ENCODE measurements around the gene COL4A1.

The COL4A1 gene

DNA sequence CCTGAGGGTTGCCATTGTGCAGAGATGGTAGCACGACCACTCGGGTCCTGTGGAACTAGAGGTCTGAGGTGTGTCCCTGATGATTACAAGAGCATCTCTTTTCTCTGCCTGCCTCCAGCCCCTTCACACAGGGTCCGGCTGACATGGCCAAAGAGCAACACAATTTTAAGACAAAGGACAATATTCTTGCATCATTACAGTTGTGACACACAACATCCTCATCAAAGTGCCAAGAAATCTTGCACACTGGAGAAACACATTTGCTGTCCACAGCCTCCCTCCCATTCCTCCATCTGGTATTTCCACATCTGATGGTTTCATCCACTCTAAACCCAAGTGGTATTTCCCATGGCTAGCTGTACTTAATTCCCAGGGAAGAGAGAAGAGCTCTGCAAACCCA is 12.8 kb downstream of the COL4A1 start:
- Histone ChIP-seq H3K4me1 (ENCODE audit: control insufficient read depth, insufficient read depth, low read length, poor library complexity, severe bottlenecking) (no peaks in the 10 kb centered on the region), H3K36me3 (ENCODE audit: control insufficient read depth, insufficient read depth, low read length) (no peaks in the 10 kb centered on the region), H3K27ac (ENCODE audit: insufficient read depth, low read length, poor library complexity, severe bottlenecking) (no peak overlapping the region), H3K27me3 (replicated peaks; ENCODE audit: control insufficient read depth, insufficient read depth, low read length, poor library complexity, severe bottlenecking) (no peaks in the 10 kb centered on the region), H3K9me3 (ENCODE audit: control insufficient read depth, low read length) (no peaks in the 10 kb centered on the region), H3K4me3 (ENCODE audit: insufficient read depth, low read depth, low read length, poor library complexity, severe bottlenecking) (no peak overlapping the region)
- DNase-seq: no peak

DNA sequence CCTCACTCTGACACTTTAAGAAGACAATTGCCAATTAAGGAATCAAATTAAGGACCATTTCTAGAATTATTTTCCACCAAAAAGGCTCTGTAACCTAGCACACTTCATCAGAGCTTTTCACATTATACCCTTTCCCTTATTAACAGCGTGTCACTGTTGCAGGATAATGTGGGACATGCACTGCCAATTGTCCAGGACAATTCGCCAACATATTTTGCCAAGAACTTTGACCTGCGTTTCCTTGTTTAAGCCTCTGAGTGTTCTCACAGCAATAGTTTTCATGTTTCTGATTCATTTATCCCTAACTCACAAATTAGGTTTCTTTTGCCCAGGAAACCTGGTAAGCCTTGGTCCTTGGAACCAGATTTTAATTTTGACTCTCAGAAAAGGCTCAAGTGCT is 13.3 kb downstream of the COL4A1 start:
- Histone ChIP-seq H3K27me3 (replicated peaks; ENCODE audit: control insufficient read depth, insufficient read depth, low read length, poor library complexity, severe bottlenecking) (no peaks in the 10 kb centered on the region), H3K4me1 (ENCODE audit: control insufficient read depth, insufficient read depth, low read length, poor library complexity, severe bottlenecking) (no peaks in the 10 kb centered on the region), H3K27ac (ENCODE audit: insufficient read depth, low read length, poor library complexity, severe bottlenecking) (no peak overlapping the region), H3K9me3 (ENCODE audit: control insufficient read depth, low read length) (no peaks in the 10 kb centered on the region), H3K36me3 (ENCODE audit: control insufficient read depth, insufficient read depth, low read length) (no peaks in the 10 kb centered on the region), H3K4me3 (ENCODE audit: insufficient read depth, low read depth, low read length, poor library complexity, severe bottlenecking) (no peak overlapping the region)
- no peak for DNase-seq

DNA sequence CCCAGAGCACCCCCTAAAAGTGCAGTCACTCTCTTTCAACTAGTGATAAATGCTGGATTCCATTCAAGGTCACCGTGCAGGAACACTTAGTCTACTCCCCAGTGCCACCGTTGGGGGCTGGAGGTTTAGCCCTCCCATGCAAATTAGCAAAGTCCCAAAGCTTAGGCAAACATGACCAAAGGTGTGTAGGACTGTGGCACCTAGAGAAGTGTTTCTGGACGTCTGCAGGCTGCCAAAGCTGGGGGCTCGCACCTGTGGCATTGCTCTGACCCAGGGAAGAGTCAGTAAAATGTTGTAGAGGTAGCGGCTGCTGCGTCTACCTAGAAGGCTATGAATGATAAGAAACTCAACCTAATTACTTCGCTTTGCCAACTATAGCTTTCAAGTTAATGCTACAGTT is 13.9 kb downstream of the COL4A1 start:
- DNase-seq: no peak
- no peaks in the 10 kb centered on the region for H3K36me3 ChIP-seq (ENCODE audit: control insufficient read depth, insufficient read depth, low read length)
- H3K4me3 ChIP-seq (ENCODE audit: insufficient read depth, low read depth, low read length, poor library complexity, severe bottlenecking): no peak overlapping the region
- no peaks in the 10 kb centered on the region for H3K9me3 ChIP-seq (ENCODE audit: control insufficient read depth, low read length)
- H3K27ac ChIP-seq (ENCODE audit: insufficient read depth, low read length, poor library complexity, severe bottlenecking): no peak overlapping the region
- no peaks in the 10 kb centered on the region for H3K27me3 ChIP-seq (replicated peaks; ENCODE audit: control insufficient read depth, insufficient read depth, low read length, poor library complexity, severe bottlenecking)
- H3K4me1 ChIP-seq (ENCODE audit: control insufficient read depth, insufficient read depth, low read length, poor library complexity, severe bottlenecking): no peaks in the 10 kb centered on the region

DNA sequence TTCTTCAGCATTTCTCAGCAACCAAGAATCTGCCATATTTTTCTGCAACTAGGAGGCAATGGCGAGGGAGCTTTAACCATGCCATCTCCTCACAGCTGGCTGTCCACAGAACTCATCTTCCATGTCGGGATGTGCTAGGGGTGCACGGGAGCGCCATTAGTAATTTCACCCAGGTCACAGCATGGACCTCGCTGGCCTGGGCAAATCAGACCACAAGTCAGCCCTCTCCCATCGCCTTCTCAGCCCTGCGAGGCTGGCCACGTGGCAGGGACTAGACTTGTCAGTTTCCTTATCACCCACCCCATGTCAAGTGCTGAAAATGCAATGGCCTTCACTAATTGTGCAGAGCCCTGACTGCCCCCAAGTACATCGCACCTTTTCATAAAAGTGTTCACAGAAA is 15.7 kb downstream of the COL4A1 start:
- no peaks in the 10 kb centered on the region for H3K36me3 ChIP-seq (ENCODE audit: control insufficient read depth, insufficient read depth, low read length)
- H3K27ac ChIP-seq (ENCODE audit: insufficient read depth, low read length, poor library complexity, severe bottlenecking): no peak overlapping the region
- H3K4me1 ChIP-seq (ENCODE audit: control insufficient read depth, insufficient read depth, low read length, poor library complexity, severe bottlenecking): no peaks in the 10 kb centered on the region
- H3K27me3 ChIP-seq (replicated peaks; ENCODE audit: control insufficient read depth, insufficient read depth, low read length, poor library complexity, severe bottlenecking): no peaks in the 10 kb centered on the region
- no peak for DNase-seq
- no peak overlapping the region for H3K4me3 ChIP-seq (ENCODE audit: insufficient read depth, low read depth, low read length, poor library complexity, severe bottlenecking)
- no peaks in the 10 kb centered on the region for H3K9me3 ChIP-seq (ENCODE audit: control insufficient read depth, low read length)

DNA sequence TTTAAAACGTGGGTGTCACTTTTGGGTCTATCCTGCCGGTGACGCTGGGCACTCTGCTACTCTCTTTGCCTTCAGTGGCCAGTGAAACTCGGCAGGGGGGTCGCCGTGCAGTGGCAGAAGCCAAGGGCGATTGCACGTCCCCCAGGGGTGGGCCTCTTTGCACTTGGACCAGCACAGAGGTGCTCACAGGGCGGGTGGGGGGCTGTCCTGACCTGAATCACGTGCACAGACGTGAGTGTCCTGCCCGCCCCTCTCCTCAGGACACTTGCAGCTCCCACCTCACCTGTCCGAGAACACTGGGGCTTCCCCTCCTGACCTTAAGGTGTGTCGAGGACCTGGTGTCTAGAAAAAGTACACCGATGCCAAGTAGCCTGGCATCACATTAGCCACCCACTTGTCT is 16.1 kb downstream of the COL4A1 start:
- Histone ChIP-seq H3K36me3 (ENCODE audit: control insufficient read depth, insufficient read depth, low read length) (no peaks in the 10 kb centered on the region), H3K27ac (ENCODE audit: insufficient read depth, low read length, poor library complexity, severe bottlenecking) (no peak overlapping the region), H3K27me3 (replicated peaks; ENCODE audit: control insufficient read depth, insufficient read depth, low read length, poor library complexity, severe bottlenecking) (no peaks in the 10 kb centered on the region), H3K4me1 (ENCODE audit: control insufficient read depth, insufficient read depth, low read length, poor library complexity, severe bottlenecking) (no peaks in the 10 kb centered on the region), H3K9me3 (ENCODE audit: control insufficient read depth, low read length) (no peaks in the 10 kb centered on the region), H3K4me3 (ENCODE audit: insufficient read depth, low read depth, low read length, poor library complexity, severe bottlenecking) (no peak overlapping the region)
- DNase-seq: no peak

DNA sequence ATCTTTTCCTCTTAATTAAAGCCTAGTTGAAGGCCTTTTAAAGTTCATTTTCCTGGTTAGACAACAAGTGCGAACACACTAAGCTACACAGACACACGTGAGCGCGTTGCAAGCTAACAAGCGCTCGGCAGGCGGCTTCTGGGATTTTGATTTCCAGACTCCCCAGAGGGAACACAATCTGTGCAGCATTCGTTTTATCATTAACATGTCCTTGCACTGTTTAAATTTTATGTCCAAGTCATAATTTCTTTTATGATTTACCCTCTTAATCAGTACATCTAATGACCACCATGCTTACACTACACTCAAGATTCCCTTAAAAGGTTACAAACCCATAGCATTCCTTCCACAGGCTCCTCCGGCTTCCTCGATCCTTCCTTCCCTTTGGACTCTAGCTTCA is 16.8 kb downstream of the COL4A1 start:
- Histone ChIP-seq H3K4me3 (ENCODE audit: insufficient read depth, low read depth, low read length, poor library complexity, severe bottlenecking) (no peak overlapping the region), H3K27me3 (replicated peaks; ENCODE audit: control insufficient read depth, insufficient read depth, low read length, poor library complexity, severe bottlenecking) (no peaks in the 10 kb centered on the region), H3K36me3 (ENCODE audit: control insufficient read depth, insufficient read depth, low read length) (no peaks in the 10 kb centered on the region), H3K9me3 (ENCODE audit: control insufficient read depth, low read length) (no peaks in the 10 kb centered on the region), H3K27ac (ENCODE audit: insufficient read depth, low read length, poor library complexity, severe bottlenecking) (no peak overlapping the region), H3K4me1 (ENCODE audit: control insufficient read depth, insufficient read depth, low read length, poor library complexity, severe bottlenecking) (no peaks in the 10 kb centered on the region)
- no peak for DNase-seq

DNA sequence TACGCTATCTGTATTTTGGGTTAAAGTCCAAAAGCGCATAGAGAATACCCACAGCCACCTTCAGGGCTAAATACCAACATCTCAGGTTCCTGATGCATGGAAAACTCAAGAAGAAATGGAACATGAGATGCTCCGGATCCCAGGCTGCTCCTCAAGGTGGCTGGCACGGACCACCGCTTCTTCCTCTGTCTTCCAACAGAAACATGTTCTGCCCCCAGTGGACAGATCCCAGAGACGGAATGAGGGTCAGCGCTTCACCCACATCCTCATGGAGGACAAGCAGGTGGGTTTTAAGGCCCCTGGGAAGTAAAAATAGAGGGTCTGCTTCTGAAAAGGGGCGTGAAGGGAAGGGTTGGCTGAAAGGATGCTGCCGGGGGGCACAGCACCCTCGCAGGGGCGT is 17.3 kb downstream of the COL4A1 start:
- Histone ChIP-seq H3K9me3 (ENCODE audit: control insufficient read depth, low read length) (no peaks in the 10 kb centered on the region), H3K36me3 (ENCODE audit: control insufficient read depth, insufficient read depth, low read length) (no peaks in the 10 kb centered on the region), H3K27me3 (replicated peaks; ENCODE audit: control insufficient read depth, insufficient read depth, low read length, poor library complexity, severe bottlenecking) (no peaks in the 10 kb centered on the region), H3K27ac (ENCODE audit: insufficient read depth, low read length, poor library complexity, severe bottlenecking) (no peak overlapping the region), H3K4me1 (ENCODE audit: control insufficient read depth, insufficient read depth, low read length, poor library complexity, severe bottlenecking) (no peaks in the 10 kb centered on the region), H3K4me3 (ENCODE audit: insufficient read depth, low read depth, low read length, poor library complexity, severe bottlenecking) (no peak overlapping the region)
- no peak for DNase-seq

DNA sequence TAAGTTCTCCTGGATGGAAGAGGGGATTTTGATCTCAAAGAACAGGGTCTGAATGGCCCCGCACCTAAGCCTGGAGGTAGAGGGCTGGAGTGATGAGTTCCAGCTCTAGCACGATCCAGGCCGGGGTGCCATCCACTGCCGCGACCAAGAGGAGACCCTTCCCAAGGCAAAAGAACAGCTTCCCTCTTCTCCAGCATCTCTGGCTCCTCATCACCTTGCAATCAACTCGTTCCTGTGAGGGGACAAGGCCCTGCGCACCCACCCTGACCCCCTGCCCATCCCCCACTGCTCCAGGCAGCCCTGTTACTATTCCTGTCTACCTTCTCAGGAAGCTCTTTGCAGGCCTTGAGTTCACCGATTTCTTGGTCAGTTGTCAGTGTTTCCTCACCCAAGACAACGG is 17.8 kb downstream of the COL4A1 start:
- DNase-seq: no peak
- Histone ChIP-seq H3K27me3 (replicated peaks; ENCODE audit: control insufficient read depth, insufficient read depth, low read length, poor library complexity, severe bottlenecking) (no peaks in the 10 kb centered on the region), H3K4me1 (ENCODE audit: control insufficient read depth, insufficient read depth, low read length, poor library complexity, severe bottlenecking) (no peaks in the 10 kb centered on the region), H3K9me3 (ENCODE audit: control insufficient read depth, low read length) (no peaks in the 10 kb centered on the region), H3K4me3 (ENCODE audit: insufficient read depth, low read depth, low read length, poor library complexity, severe bottlenecking) (no peak overlapping the region), H3K27ac (ENCODE audit: insufficient read depth, low read length, poor library complexity, severe bottlenecking) (no peak overlapping the region), H3K36me3 (ENCODE audit: control insufficient read depth, insufficient read depth, low read length) (no peaks in the 10 kb centered on the region)

DNA sequence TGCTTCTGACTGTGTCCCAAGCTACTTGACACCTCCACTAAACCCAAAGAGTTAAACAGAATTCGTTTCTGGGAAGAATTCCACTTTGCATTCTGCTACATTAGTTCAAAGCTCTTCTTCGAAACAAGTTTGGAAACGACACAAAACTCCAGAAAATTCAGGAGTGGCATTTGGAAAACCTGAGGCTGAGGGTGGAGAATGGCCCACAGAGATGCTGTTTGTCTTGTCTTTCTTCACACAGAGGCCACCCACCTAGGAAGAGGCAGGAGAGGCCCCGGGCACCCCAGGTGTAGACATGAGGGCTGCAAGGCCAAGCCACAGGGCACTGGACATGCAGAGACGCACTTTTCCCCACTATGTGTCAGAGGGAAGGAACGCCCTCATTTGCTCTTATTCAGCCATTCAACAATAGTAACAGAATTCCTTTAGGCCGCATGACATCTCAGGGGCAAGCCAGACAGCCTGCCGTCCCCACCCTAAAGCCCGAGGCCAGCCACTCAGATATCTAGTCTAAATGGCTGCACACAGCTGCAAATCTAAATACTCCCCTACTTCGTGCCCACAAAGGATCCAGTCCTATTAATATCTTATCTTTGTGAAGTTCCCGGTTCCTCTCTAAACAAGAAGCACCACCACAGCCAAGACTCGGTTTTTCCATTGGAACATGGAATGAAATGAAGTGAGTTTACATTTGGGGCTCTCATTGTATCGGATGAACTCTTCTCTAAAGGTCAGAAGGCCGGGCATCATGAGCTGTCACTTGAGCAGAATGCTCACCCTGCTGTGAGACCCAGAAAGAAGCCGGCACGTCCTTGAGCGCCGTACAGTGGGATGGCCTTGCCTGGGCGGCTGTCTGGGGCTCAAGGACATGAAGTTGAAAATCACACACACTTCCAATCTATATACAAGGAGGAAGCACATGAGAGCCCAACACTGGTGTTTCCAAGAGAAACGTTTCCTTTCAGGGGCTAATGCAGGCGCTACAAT is 19.8 kb downstream of the COL4A1 start:
- Histone ChIP-seq H3K27ac (ENCODE audit: insufficient read depth, low read length, poor library complexity, severe bottlenecking) (no peak overlapping the region), H3K27me3 (replicated peaks; ENCODE audit: control insufficient read depth, insufficient read depth, low read length, poor library complexity, severe bottlenecking) (no peaks in the 10 kb centered on the region), H3K4me1 (ENCODE audit: control insufficient read depth, insufficient read depth, low read length, poor library complexity, severe bottlenecking) (no peaks in the 10 kb centered on the region), H3K36me3 (ENCODE audit: control insufficient read depth, insufficient read depth, low read length) (no peaks in the 10 kb centered on the region), H3K4me3 (ENCODE audit: insufficient read depth, low read depth, low read length, poor library complexity, severe bottlenecking) (no peak overlapping the region), H3K9me3 (ENCODE audit: control insufficient read depth, low read length) (no peaks in the 10 kb centered on the region)
- DNase-seq: no peak

DNA sequence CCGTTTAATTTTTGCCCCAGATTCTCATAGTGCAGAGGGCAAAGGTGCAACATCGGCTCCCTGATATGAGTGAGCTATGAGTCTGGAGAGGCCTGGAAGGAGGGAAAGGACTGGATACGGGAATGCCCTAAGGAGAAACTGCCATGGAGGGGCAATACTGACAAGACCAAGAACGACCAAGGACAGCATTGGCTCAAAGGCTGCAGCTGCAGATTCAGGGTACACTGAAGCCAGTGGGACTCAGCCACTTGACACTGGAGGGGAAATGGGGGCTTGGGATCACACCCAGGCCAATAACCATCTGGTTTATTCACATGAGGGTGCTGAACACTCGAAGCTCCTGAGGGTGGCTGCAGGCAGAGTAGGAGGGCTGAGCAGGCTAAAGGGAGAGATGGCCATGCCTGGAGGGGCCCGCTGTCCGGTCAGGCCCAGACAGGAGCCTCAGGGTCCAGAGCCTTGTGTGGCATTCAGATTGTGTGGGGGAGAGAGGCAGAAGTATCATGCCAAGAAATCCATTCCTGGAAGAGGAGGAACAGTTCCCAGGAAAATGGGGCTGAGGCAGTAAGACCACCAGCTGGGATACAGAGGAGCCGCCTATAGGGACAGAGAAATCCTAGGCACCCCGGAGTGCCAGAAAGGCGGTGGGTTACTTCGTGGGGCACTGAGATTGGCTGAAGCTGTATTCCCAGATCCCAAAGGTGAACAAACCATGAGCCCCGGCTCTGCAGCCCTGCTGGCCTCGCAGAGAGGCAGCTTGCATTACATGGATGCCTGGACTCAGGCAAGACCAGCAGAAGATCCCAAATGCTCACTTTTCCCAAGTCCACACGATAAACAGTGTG is 20.7 kb downstream of the COL4A1 start:
- Histone ChIP-seq H3K27me3 (replicated peaks; ENCODE audit: control insufficient read depth, insufficient read depth, low read length, poor library complexity, severe bottlenecking) (no peaks in the 10 kb centered on the region), H3K36me3 (ENCODE audit: control insufficient read depth, insufficient read depth, low read length) (no peaks in the 10 kb centered on the region), H3K4me1 (ENCODE audit: control insufficient read depth, insufficient read depth, low read length, poor library complexity, severe bottlenecking) (no peaks in the 10 kb centered on the region), H3K9me3 (ENCODE audit: control insufficient read depth, low read length) (no peaks in the 10 kb centered on the region), H3K4me3 (ENCODE audit: insufficient read depth, low read depth, low read length, poor library complexity, severe bottlenecking) (no peak overlapping the region), H3K27ac (ENCODE audit: insufficient read depth, low read length, poor library complexity, severe bottlenecking) (no peak overlapping the region)
- no peak for DNase-seq
